Activated CD8-positive, alpha-beta T cell treated with anti-CD3 and anti-CD28 coated beads for 36 hours (primary cell): ENCODE measurements around the gene ESYT2. TPM values are rescaled to one million over a fixed set of nuclear protein-coding genes. Genes with fewer than 3 reads are reported as not detected.

Experiments used
- ATAC-seq: fragments of 200-7000 bp; cut with Tn5 transposase; one replicate; pipeline ENCODE4 v1.10.0; 2021; ENCODE audit warnings: mild to moderate bottlenecking, moderate library complexity
- CTCF ChIA-PET: fragments of 350-600 bp; sonication (Branson Sonifier 250); formaldehyde crosslinking; loops from one replicate; lab custom pipeline; 2021; ENCODE audit warnings: antibody characterized with exemption; lab: Charles Lee
- POLR2A ChIA-PET: fragments of 350-600 bp; sonication (Branson Sonifier 250); formaldehyde crosslinking; loops from one replicate; lab custom pipeline; 2021; ENCODE audit warnings: antibody characterized with exemption; lab: Charles Lee
- DNase-seq: peaks from one replicate; pipeline ENCODE4 v3.0.0-alpha.2; 2020
- H3K27ac Mint-ChIP-seq: one replicate; pipeline ENCODE4 v1.8.0; 2021; ENCODE audit warnings: mild to moderate bottlenecking, mixed read lengths
- H3K27me3 Mint-ChIP-seq: one replicate; pipeline ENCODE4 v1.8.0; 2021; ENCODE audit warnings: mixed read lengths
- H3K36me3 Mint-ChIP-seq: one replicate; pipeline ENCODE4 v1.8.0; 2021; ENCODE audit warnings: low read depth, mixed read lengths
- H3K4me1 Mint-ChIP-seq: one replicate; pipeline ENCODE4 v1.8.0; 2021; ENCODE audit warnings: low read depth, mixed read lengths
- H3K4me3 Mint-ChIP-seq: one replicate; pipeline ENCODE4 v1.8.0; 2021; ENCODE audit warnings: mild to moderate bottlenecking, moderate library complexity, mixed read lengths
- H3K9me3 Mint-ChIP-seq: one replicate; pipeline ENCODE4 v1.8.0; 2021; ENCODE audit warnings: mixed read lengths
- intact Hi-C: fragments of 100-400 bp; cut with micrococcal nuclease; formaldehyde crosslinking; loops from one replicate; pipeline ENCODE4 v1.10.0; 2022
- total RNA-seq, 2 experiments: library from RNA; stranded (reverse); gene quantifications; one replicate each; pipeline ENCODE4 v1.2.3, GENCODE V29; 2021
- TF ChIP-seq, protein P1 (sequence below): fragments of 200-600 bp; IDR thresholded peaks from one replicate; pipeline ENCODE4 v1.8.0; 2022; ENCODE audit warnings: antibody characterized with exemption, mild to moderate bottlenecking

The ESYT2 gene
- total RNA-seq, 2 experiments from 2014 or later, result 55.5 to 56.6 TPM

DNA sequence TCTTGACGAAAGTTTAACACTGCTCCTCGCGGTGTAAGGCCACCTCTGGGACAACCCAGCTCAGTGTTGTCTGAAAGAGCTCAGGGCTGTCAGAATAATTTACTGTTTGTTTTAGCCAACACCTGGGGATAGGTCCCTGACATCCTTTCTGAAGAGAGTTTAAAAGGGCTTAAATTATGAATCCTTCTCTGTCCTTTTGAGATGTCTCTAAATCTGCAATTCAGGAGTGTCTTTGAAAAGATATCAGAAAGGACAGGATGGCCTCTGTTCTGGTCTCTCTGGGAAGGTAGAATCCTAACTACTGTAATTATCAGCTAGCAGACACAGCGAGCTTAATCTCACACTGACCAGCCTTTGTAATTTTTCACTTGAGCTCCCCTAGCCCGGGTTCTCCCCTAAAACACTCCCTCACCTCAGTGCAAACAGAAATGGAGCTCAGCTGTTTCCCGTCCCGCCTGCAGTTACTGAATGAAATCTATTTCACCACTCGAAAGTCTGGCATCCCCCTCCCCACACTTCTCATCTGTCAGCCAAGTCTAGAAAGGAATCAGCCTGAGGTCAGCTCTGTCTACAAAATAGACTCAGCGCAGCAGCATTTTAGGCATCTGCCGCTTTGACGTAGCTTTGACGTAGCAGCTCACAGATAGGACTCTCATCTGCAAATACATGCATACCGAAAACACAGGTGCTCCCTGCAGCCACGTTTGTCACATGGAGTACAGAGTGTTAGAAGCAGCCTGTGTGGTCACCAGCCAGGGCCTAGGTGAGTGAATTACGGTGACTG, 31.9 kb upstream of the ESYT2 start:
- TF ChIP-seq, protein P1, sequence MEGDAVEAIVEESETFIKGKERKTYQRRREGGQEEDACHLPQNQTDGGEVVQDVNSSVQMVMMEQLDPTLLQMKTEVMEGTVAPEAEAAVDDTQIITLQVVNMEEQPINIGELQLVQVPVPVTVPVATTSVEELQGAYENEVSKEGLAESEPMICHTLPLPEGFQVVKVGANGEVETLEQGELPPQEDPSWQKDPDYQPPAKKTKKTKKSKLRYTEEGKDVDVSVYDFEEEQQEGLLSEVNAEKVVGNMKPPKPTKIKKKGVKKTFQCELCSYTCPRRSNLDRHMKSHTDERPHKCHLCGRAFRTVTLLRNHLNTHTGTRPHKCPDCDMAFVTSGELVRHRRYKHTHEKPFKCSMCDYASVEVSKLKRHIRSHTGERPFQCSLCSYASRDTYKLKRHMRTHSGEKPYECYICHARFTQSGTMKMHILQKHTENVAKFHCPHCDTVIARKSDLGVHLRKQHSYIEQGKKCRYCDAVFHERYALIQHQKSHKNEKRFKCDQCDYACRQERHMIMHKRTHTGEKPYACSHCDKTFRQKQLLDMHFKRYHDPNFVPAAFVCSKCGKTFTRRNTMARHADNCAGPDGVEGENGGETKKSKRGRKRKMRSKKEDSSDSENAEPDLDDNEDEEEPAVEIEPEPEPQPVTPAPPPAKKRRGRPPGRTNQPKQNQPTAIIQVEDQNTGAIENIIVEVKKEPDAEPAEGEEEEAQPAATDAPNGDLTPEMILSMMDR, result no peak
- no peaks in the 10 kb centered on the region for H3K9me3 Mint-ChIP-seq
- no peaks in the 10 kb centered on the region for H3K27me3 Mint-ChIP-seq
- CTCF ChIA-PET, result interaction anchor here (1.4 to 1.6 kb wide), 2 partner anchors 116 to 156 kb away, joined by 4 to 5 read pairs; partner anchors contain the start of gene NCAPG2
- peak overlapping the region; percentile 20 for H3K27ac Mint-ChIP-seq
- ATAC-seq, result no peak
- POLR2A ChIA-PET, result interaction anchor here (0.7 to 2.0 kb wide), 3 partner anchors 32 to 42 kb away, joined by 3 to 6 read pairs (median 4); partner anchors contain the start of gene ESYT2
- intact Hi-C loops, result loop anchor here (10.0 kb wide), 1 partner anchor 156 kb away; the partner anchor contains the start of gene NCAPG2
- H3K4me1 Mint-ChIP-seq, result peaks cover 47% of the 10 kb centered on the region
- H3K4me3 Mint-ChIP-seq, result no peak overlapping the region
- H3K36me3 Mint-ChIP-seq, result peaks cover 12% of the 10 kb centered on the region
- no peak for DNase-seq

DNA sequence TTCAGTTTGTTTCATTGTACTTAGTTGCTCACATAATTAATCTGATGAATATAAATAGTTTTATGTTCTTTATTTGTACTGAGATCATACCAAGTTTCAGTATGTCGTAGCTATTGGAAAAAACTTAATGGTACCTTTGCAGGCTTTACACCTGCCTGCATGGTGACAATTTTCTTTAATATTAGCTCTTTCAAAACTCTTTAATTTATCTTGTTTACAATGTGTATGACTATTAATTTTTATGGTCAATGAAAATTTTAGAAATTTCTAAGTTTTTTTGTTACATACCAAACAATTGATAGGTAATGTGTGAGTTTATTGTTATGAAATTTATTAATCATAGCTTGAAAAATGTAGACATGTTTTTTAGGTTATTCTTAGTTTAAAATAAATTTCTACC, 31.1 kb upstream of the ESYT2 start:
- H3K27ac Mint-ChIP-seq, result no peak overlapping the region
- no peak overlapping the region for H3K4me3 Mint-ChIP-seq
- no peaks in the 10 kb centered on the region for H3K9me3 Mint-ChIP-seq
- no peaks in the 10 kb centered on the region for H3K27me3 Mint-ChIP-seq
- peaks cover 42% of the 10 kb centered on the region for H3K4me1 Mint-ChIP-seq
- no peak for DNase-seq
- CTCF ChIA-PET, result interaction anchor here (1.4 to 1.6 kb wide), 2 partner anchors 117 to 155 kb away, joined by 4 to 5 read pairs; partner anchors contain the start of gene NCAPG2
- TF ChIP-seq, protein P1, result no peak
- POLR2A ChIA-PET, result interaction anchor here (0.9 to 2.0 kb wide), 3 partner anchors 11 to 36 kb away, joined by 3 to 6 read pairs (median 4); partner anchors contain the start of gene ESYT2
- intact Hi-C loops, result loop anchor here (10.0 kb wide), 1 partner anchor 156 kb away; the partner anchor contains the start of gene NCAPG2
- no peak for ATAC-seq
- peaks cover 12% of the 10 kb centered on the region for H3K36me3 Mint-ChIP-seq

- DNase-seq (no peak), ATAC-seq (no peak)
- intact Hi-C loops, result no loop called here
- peaks cover 7% of the 10 kb centered on the region for H3K36me3 Mint-ChIP-seq
- peaks cover 30% of the 10 kb centered on the region for H3K4me1 Mint-ChIP-seq
- H3K9me3 Mint-ChIP-seq, result no peaks in the 10 kb centered on the region
- POLR2A ChIA-PET, result interaction anchor here (1.2 kb wide), 1 partner anchor 35 kb away, joined by 3 read pairs; no protein-coding TSS in a partner anchor
- CTCF ChIA-PET, result no interaction called here
- H3K27me3 Mint-ChIP-seq, result no peaks in the 10 kb centered on the region
- peak overlapping the region; percentile 78 for H3K27ac Mint-ChIP-seq
- TF ChIP-seq, protein P1, result no peak
- peak overlapping the region; percentile 27 for H3K4me3 Mint-ChIP-seq
Observed at GRCh38 chr7:158858592-158859503, 29.5 kb upstream of the ESYT2 start.

GRCh38 chr7:158856883-158857668, 27.8 kb upstream of the ESYT2 start:
- H3K4me1 Mint-ChIP-seq, result peaks cover 21% of the 10 kb centered on the region
- peak overlapping the region; percentile 85 for H3K4me3 Mint-ChIP-seq
- intact Hi-C loops, result no loop called here
- H3K9me3 Mint-ChIP-seq, result no peaks in the 10 kb centered on the region
- no peaks in the 10 kb centered on the region for H3K36me3 Mint-ChIP-seq
- no peak for DNase-seq
- H3K27me3 Mint-ChIP-seq, result no peaks in the 10 kb centered on the region
- CTCF ChIA-PET, result interaction anchor here (1.9 kb wide), 1 partner anchor 10 kb away, joined by 4 read pairs; no protein-coding TSS in a partner anchor
- TF ChIP-seq, protein P1, result no peak
- H3K27ac Mint-ChIP-seq, result peak overlapping the region; percentile 39
- POLR2A ChIA-PET, result interaction anchor here (0.7 to 1.4 kb wide), 5 partner anchors 10 to 410 kb away, joined by 3 to 7 read pairs (median 3); no protein-coding TSS in a partner anchor
- ATAC-seq, result peak; percentile 1
